GM19023 (cell line): ENCODE data around the gene SERP2.
"Not testable (repeated sequence)": the region's sequence is repeated elsewhere in the genome, so short reads cannot be mapped to it uniquely, and the experiment has no call there.

Source experiments
- ATAC-seq: cut with Tn5 transposase; IDR thresholded peaks from one replicate; pipeline ENCODE4 v1.9.1; 2021; ENCODE audit warnings: mild to moderate bottlenecking, moderate library complexity; ENCODE audit not compliant: unreplicated experiment

The SERP2 gene

GRCh38 chr13:44373601-44374347 is at the start of gene SERP2:
TSS of gene SERP2 (plus strand) at chr13:44373824. CDS start at chr13:44374026, 202 bp downstream.
- no peak for ATAC-seq

GRCh38 chr13:44326961-44327360 is 46.7 kb upstream of the SERP2 start:
- ATAC-seq = no peak

GRCh38 chr13:44329041-44329440 is 44.6 kb upstream of the SERP2 start:
- ATAC-seq = not testable (repeated sequence)

GRCh38 chr13:44329909-44330545 is 43.6 kb upstream of the SERP2 start:
- no peak for ATAC-seq

GRCh38 chr13:44331446-44331845 is 42.2 kb upstream of the SERP2 start:
- no peak for ATAC-seq

- no peak for ATAC-seq
These were observed 41.4 kb upstream of the SERP2 start for GRCh38 chr13:44331912-44332851.

GRCh38 chr13:44333950-44334655 is 39.5 kb upstream of the SERP2 start:
- ATAC-seq = no peak

- ATAC-seq = no peak
These were observed 38.9 kb upstream of the SERP2 start for GRCh38 chr13:44334751-44335150.

- ATAC-seq = no peak
These were observed 36.7 kb upstream of the SERP2 start for GRCh38 chr13:44336934-44337333.

- no peak for ATAC-seq
These were observed 36.0 kb upstream of the SERP2 start for GRCh38 chr13:44337581-44337980.

- ATAC-seq = no peak
These were observed 33.1 kb upstream of the SERP2 start for GRCh38 chr13:44340508-44340907.

GRCh38 chr13:44342741-44343140 is 30.9 kb upstream of the SERP2 start:
- no peak for ATAC-seq

GRCh38 chr13:44346534-44346933 is 27.1 kb upstream of the SERP2 start:
- ATAC-seq = no peak

GRCh38 chr13:44347301-44347700 is 26.3 kb upstream of the SERP2 start:
- ATAC-seq = no peak

GRCh38 chr13:44347949-44348348 is 25.7 kb upstream of the SERP2 start:
- ATAC-seq = no peak

GRCh38 chr13:44350775-44351504 is 22.7 kb upstream of the SERP2 start:
- no peak for ATAC-seq

- ATAC-seq = no peak
These were observed 22.1 kb upstream of the SERP2 start for GRCh38 chr13:44351505-44351854.

- no peak for ATAC-seq
These were observed 21.4 kb upstream of the SERP2 start for GRCh38 chr13:44352202-44352601.

- ATAC-seq = no peak
These were observed 21.0 kb upstream of the SERP2 start for GRCh38 chr13:44352671-44353070.

- no peak for ATAC-seq
These were observed 19.3 kb upstream of the SERP2 start for GRCh38 chr13:44354331-44354730.
